Endothelial cell of umbilical vein (primary cell): ENCODE results near the gene SFTA2. TPM values are rescaled to one million over a fixed set of nuclear protein-coding genes. Genes with fewer than 3 reads are reported as not detected.

Experiments
- BruUV-seq: library from RNA; stranded (reverse); fragments of 400-500 nt; replicated peaks from 2 replicates; lab custom pipeline; 2021; lab: Mats Ljungman, UMichigan
- CTCF ChIA-PET: fragments of 300-600, 350-600 bp; sonication (Branson Sonifier 250); formaldehyde crosslinking; loops from one replicate; lab custom pipeline; 2021; ENCODE audit warnings: antibody characterized with exemption, inconsistent platforms; lab: Charles Lee
- POLR2A ChIA-PET: fragments of 300-600, 350-600 bp; sonication (Branson Sonifier 250); formaldehyde crosslinking; loops from one replicate; lab custom pipeline; 2021; ENCODE audit warnings: antibody characterized with exemption, inconsistent platforms; lab: Charles Lee
- DNase-seq: peaks from one replicate; pipeline ENCODE4 v3.0.0-alpha.2; 2011; ENCODE audit warnings: low read depth, low spot score
- FAIRE-seq: peaks from 2 replicates; lab custom pipeline; 2011; peaks lifted over from hg19 to GRCh38; lab: Jason Lieb, UNC
- H2AFZ ChIP-seq: 2 replicates; pipeline ENCODE4 v1.6.0; 2012; ENCODE audit warnings: low read depth, low read length, control low read depth, inconsistent platforms
- H3K27ac ChIP-seq: 2 replicates; pipeline ENCODE4 v1.5.1; 2011; ENCODE audit warnings: low read depth, mild to moderate bottlenecking, control low read depth, low read length, moderate library complexity; ENCODE audit not compliant: insufficient read depth
- H3K27me3 ChIP-seq, 2 experiments: 2 replicates each; pipeline versions ENCODE4 v1.6.0 to v1.6.1; 2011; ENCODE audit warnings: low read length in 2 of 2, mixed read lengths in 1 of 2; ENCODE audit not compliant: control insufficient read depth in 2 of 2, insufficient read depth in 2 of 2
- H3K36me3 ChIP-seq, 2 experiments: 2 replicates in 1 of 2; 3 replicates in 1 of 2; pipeline ENCODE4 v1.5.1; 2011; ENCODE audit warnings: low read length in 2 of 2, mild to moderate bottlenecking in 1 of 2, moderate library complexity in 1 of 2; ENCODE audit not compliant: control insufficient read depth in 2 of 2, insufficient read depth in 2 of 2; ENCODE audit errors: extremely low read depth in 1 of 2
- H3K4me1 ChIP-seq: 3 replicates; pipeline ENCODE4 v1.5.1; 2011; ENCODE audit warnings: mild to moderate bottlenecking, low read length; ENCODE audit not compliant: control insufficient read depth, insufficient read depth; ENCODE audit errors: extremely low read depth
- H3K4me2 ChIP-seq: 2 replicates; pipeline ENCODE4 v1.6.1; 2011; ENCODE audit warnings: low read length, control low read depth, mixed read lengths; ENCODE audit not compliant: insufficient read depth
- H3K4me3 ChIP-seq, 3 experiments: fragments of 200-600 bp in 1 of 3; sonication (generic), shearing (Covaris generic) in 1 of 3; replicated peaks in 1 of 3; 2 replicates each; pipeline ENCODE4 v1.5.1; 2011 to 2016; ENCODE audit warnings: control low read depth in 3 of 3, low read length in 3 of 3, mild to moderate bottlenecking in 2 of 3, inconsistent platforms in 1 of 3, low read depth in 1 of 3, moderate library complexity in 1 of 3; ENCODE audit not compliant: insufficient read depth in 1 of 3
- H3K79me2 ChIP-seq: 2 replicates; pipeline ENCODE4 v1.6.0; 2012; ENCODE audit warnings: low read length, inconsistent platforms; ENCODE audit not compliant: control insufficient read depth, insufficient read depth
- H3K9ac ChIP-seq: replicated peaks from 2 replicates; pipeline ENCODE3; 2011; ENCODE audit warnings: low read length, control low read depth; ENCODE audit not compliant: insufficient read depth; ENCODE audit errors: extremely low read depth
- H3K9me1 ChIP-seq: replicated peaks from 3 replicates; pipeline ENCODE4 v1.6.0; 2011; ENCODE audit warnings: mild to moderate bottlenecking, low read length; ENCODE audit not compliant: control insufficient read depth, insufficient read depth; ENCODE audit errors: extremely low read depth
- H3K9me3 ChIP-seq: replicated peaks from 2 replicates; pipeline ENCODE4 v1.5.1; 2012; ENCODE audit warnings: low read length, inconsistent platforms; ENCODE audit not compliant: control insufficient read depth, insufficient read depth
- H4K20me1 ChIP-seq: replicated peaks from 2 replicates; pipeline ENCODE3; 2011; ENCODE audit warnings: mild to moderate bottlenecking, low read length; ENCODE audit not compliant: control insufficient read depth, insufficient read depth; ENCODE audit errors: extremely low read depth
- EZH2 ChIP-seq: IDR thresholded peaks from 2 replicates; pipeline ENCODE4 v1.6.1; 2012; ENCODE audit warnings: borderline replicate concordance, low read depth, mild to moderate bottlenecking, moderate library complexity, low read length, inconsistent platforms; ENCODE audit not compliant: severe bottlenecking
- FOS ChIP-seq: IDR thresholded peaks from 2 replicates; pipeline ENCODE4 v1.6.1; 2011; ENCODE audit warnings: mild to moderate bottlenecking, low read length, moderate library complexity, borderline replicate concordance; ENCODE audit not compliant: insufficient read depth
- GATA2 ChIP-seq: IDR thresholded peaks from 2 replicates; pipeline ENCODE4 v1.7.0; 2011; ENCODE audit warnings: low read depth, mild to moderate bottlenecking, moderate library complexity, mixed read lengths, low read length; ENCODE audit not compliant: insufficient read length, insufficient read depth
- MAX ChIP-seq: IDR thresholded peaks from 2 replicates; pipeline ENCODE4 v1.6.1; 2011; ENCODE audit not compliant: insufficient read depth, insufficient read length
- MYC ChIP-seq: IDR thresholded peaks from one replicate; pipeline ENCODE4 v1.6.1; 2011; ENCODE audit warnings: mild to moderate bottlenecking, low read depth, low read length
- POLR2A ChIP-seq: IDR thresholded peaks from 2 replicates; pipeline ENCODE4 v1.6.1; 2012; ENCODE audit warnings: low read depth, mild to moderate bottlenecking, control low read depth, low read length
- POLR2AphosphoS5 ChIP-seq: IDR thresholded peaks from 2 replicates; pipeline ENCODE4 v1.6.1; 2012; ENCODE audit warnings: low read depth, mild to moderate bottlenecking, control low read depth, low read length, moderate library complexity; ENCODE audit not compliant: insufficient read depth
- dilution Hi-C: fragments of 300-500 bp; cut with MboI; formaldehyde crosslinking; loops from one replicate; pipeline ENCODE4 v1.15.0; 2019; ENCODE audit warnings: low sequenced_read_pairs; ENCODE audit not compliant: extremely low pct_ligation_motif_present
- intact Hi-C: fragments of 100-400 bp; cut with micrococcal nuclease; formaldehyde crosslinking; loops from one replicate; pipeline ENCODE4 v1.10.0; 2022
- polyA plus RNA-seq, 4 experiments: library from polyadenylated mRNA; depleted of rRNA in 3 of 4; stranded (reverse) in 3 of 4; unstranded in 1 of 4; fragments of >200 nt; gene quantifications; 2 replicates each; pipeline versions ENCODE4 v1.2.1 to v1.2.3, GENCODE V29; 2011 to 2012; ENCODE audit warnings: missing spikeins in 1 of 4
- total RNA-seq: library from RNA; stranded (reverse); gene quantifications from 2 replicates; pipeline ENCODE4 v1.2.3, GENCODE V29; 2021
- TF ChIP-seq, protein P1 (sequence below), 2 donors: IDR thresholded peaks; 1 replicate in 1 of 2; 2 replicates in 1 of 2; pipeline ENCODE4 v1.5.1; 2011; ENCODE audit warnings: low read length in 2 of 2, mild to moderate bottlenecking in 2 of 2, moderate library complexity in 2 of 2, control low read depth in 1 of 2, inconsistent platforms in 1 of 2, low read depth in 1 of 2; ENCODE audit not compliant: insufficient read depth in 1 of 2; ENCODE audit errors: extremely low read depth in 1 of 2

Gene SFTA2
- total and polyA plus RNA-seq, 2 donors (not counting 3 experiments of a cell fraction or from before 2014, with no cell fraction given), result not detected

DNA sequence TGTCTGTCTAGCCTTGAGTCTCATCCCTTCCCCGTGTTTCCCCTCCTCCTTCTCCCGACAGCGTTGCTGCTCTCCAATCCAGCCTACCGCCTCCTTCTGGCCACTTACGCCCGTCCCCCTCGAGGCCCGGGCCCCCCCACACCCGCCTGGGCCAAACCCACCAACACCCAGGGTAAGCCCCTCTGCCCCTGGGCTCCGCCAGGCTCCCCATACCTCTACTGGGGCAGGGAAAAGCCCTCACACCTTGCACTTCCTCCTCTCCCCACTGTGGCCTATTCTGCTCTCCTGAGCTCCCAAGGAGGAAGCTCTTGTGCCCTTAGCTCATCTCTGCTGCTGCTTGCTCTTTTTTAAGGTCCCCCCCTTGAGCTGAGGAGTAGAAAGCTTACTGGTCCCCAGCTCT is 36.6 kb downstream of the SFTA2 start:
- H3K9me1 ChIP-seq, result no peaks in the 10 kb centered on the region
- H3K9me3 ChIP-seq, result no peaks in the 10 kb centered on the region
- CTCF ChIA-PET, result interaction anchor here (0.9 to 1.4 kb wide), 4 partner anchors 9 to 216 kb away, joined by 3 to 4 read pairs (median 3); partner anchors contain the start of gene GTF2H4
- no peak for TF ChIP-seq POLR2AphosphoS5
- no peak for TF ChIP-seq EZH2
- TF ChIP-seq FOS, result no peak
- no peak for TF ChIP-seq GATA2
- no peak for TF ChIP-seq MYC
- no peak for TF ChIP-seq POLR2A
- TF ChIP-seq, protein P1, sequence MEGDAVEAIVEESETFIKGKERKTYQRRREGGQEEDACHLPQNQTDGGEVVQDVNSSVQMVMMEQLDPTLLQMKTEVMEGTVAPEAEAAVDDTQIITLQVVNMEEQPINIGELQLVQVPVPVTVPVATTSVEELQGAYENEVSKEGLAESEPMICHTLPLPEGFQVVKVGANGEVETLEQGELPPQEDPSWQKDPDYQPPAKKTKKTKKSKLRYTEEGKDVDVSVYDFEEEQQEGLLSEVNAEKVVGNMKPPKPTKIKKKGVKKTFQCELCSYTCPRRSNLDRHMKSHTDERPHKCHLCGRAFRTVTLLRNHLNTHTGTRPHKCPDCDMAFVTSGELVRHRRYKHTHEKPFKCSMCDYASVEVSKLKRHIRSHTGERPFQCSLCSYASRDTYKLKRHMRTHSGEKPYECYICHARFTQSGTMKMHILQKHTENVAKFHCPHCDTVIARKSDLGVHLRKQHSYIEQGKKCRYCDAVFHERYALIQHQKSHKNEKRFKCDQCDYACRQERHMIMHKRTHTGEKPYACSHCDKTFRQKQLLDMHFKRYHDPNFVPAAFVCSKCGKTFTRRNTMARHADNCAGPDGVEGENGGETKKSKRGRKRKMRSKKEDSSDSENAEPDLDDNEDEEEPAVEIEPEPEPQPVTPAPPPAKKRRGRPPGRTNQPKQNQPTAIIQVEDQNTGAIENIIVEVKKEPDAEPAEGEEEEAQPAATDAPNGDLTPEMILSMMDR (IDR thresholded peaks at IDR 0.05; ENCODE audit: extremely low read depth in 1 of 2, insufficient read depth in 1 of 2, low read depth in 1 of 2, low read length in 2 of 2), result no peak
- TF ChIP-seq MAX, result no peak
- intact Hi-C loops (no loop called here), dilution Hi-C loops (loop anchor here (25.0 kb wide), 1 partner anchor 158 kb away; the partner anchor contains the start of genes FLOT1 and IER3)
- H3K9ac ChIP-seq, result no peak overlapping the region
- no peak for FAIRE-seq
- H3K4me3 ChIP-seq, result no peak overlapping the region
- BruUV-seq, result no TSS peak
- no peaks in the 10 kb centered on the region for H4K20me1 ChIP-seq
- peaks cover 0 to 7% of the 10 kb centered on the region in 2 experiments for H3K36me3 ChIP-seq
- no peak overlapping the region for H3K27ac ChIP-seq
- no peak overlapping the region for H3K4me2 ChIP-seq
- POLR2A ChIA-PET, result no interaction called here
- no peak for DNase-seq
- H3K79me2 ChIP-seq, result no peaks in the 10 kb centered on the region
- no peak overlapping the region for H2AFZ ChIP-seq
- H3K4me1 ChIP-seq, result no peaks in the 10 kb centered on the region
- H3K27me3 ChIP-seq, result no peaks in the 10 kb centered on the region
